ENCODE measurements around the gene FNIP1. TPM values are rescaled to one million over a fixed set of nuclear protein-coding genes. Genes with fewer than 3 reads are reported as not detected.
"Not testable (repeated sequence)": the region's sequence is repeated elsewhere in the genome, so short reads cannot be mapped to it uniquely, and the experiment has no call there.

FNIP1 gene
- 50.5 and 59.4 TPM in 2 replicates for total RNA-seq (2014; rRNA removed; shearing (Covaris generic))

- DNase-seq (ENCODE audit: low spot score), result peak; percentile 96
Measured at GRCh38 chr5:131796793-131797693, at the start of gene FNIP1. FNIP1 (minus strand) TSS chr5:131797017; CDS start chr5:131796921, 96 bp downstream.

- DNase-seq (ENCODE audit: low spot score), result no peak
Measured at GRCh38 chr5:131846536-131846935, 49.7 kb upstream of the FNIP1 start.

GRCh38 chr5:131845828-131846227 lies 49.0 kb upstream of the FNIP1 start:
- no peak for DNase-seq (ENCODE audit: low spot score)

GRCh38 chr5:131842971-131843370 lies 46.2 kb upstream of the FNIP1 start:
- DNase-seq (ENCODE audit: low spot score), result not testable (repeated sequence)

- not testable (repeated sequence) for DNase-seq (ENCODE audit: low spot score)
Measured at GRCh38 chr5:131832702-131833101, 35.9 kb upstream of the FNIP1 start.

GRCh38 chr5:131825404-131826013 lies 28.7 kb upstream of the FNIP1 start:
- DNase-seq (ENCODE audit: low spot score), result no peak

GRCh38 chr5:131824631-131825030 lies 27.8 kb upstream of the FNIP1 start:
- no peak for DNase-seq (ENCODE audit: low spot score)

GRCh38 chr5:131821221-131821620 lies 24.4 kb upstream of the FNIP1 start:
- no peak for DNase-seq (ENCODE audit: low spot score)

GRCh38 chr5:131818001-131818724 lies 21.3 kb upstream of the FNIP1 start:
- DNase-seq (ENCODE audit: low spot score), result no peak

GRCh38 chr5:131814990-131815389 lies 18.2 kb upstream of the FNIP1 start:
- peak; percentile 97 for DNase-seq (ENCODE audit: low spot score)

GRCh38 chr5:131812371-131813160 lies 15.7 kb upstream of the FNIP1 start:
- peak; percentile 13 for DNase-seq (ENCODE audit: low spot score)

GRCh38 chr5:131810510-131811249 lies 13.9 kb upstream of the FNIP1 start:
- peak; percentile 30 for DNase-seq (ENCODE audit: low spot score)

- peak; percentile 28 for DNase-seq (ENCODE audit: low spot score)
Measured at GRCh38 chr5:131795879-131796792, 681 bp downstream of the FNIP1 start.

- no peak for DNase-seq (ENCODE audit: low spot score)
Measured at GRCh38 chr5:131795228-131795627, 1.6 kb downstream of the FNIP1 start.

GRCh38 chr5:131794586-131794985 lies 2.2 kb downstream of the FNIP1 start:
- no peak for DNase-seq (ENCODE audit: low spot score)

GRCh38 chr5:131792896-131793295 lies 3.9 kb downstream of the FNIP1 start:
- no peak for DNase-seq (ENCODE audit: low spot score)

GRCh38 chr5:131791866-131792265 lies 5.0 kb downstream of the FNIP1 start:
- DNase-seq (ENCODE audit: low spot score), result no peak

GRCh38 chr5:131790550-131790949 lies 6.3 kb downstream of the FNIP1 start:
- no peak for DNase-seq (ENCODE audit: low spot score)

GRCh38 chr5:131789765-131790164 lies 7.1 kb downstream of the FNIP1 start:
- no peak for DNase-seq (ENCODE audit: low spot score)

GRCh38 chr5:131787736-131788135 lies 9.1 kb downstream of the FNIP1 start:
- no peak for DNase-seq (ENCODE audit: low spot score)
